BLaER1 (cell line): ENCODE results near the gene XIRP2.

Source experiments
- H3K27ac ChIP-seq: shearing (Covaris generic); formaldehyde crosslinking; 2 replicates; pipeline ENCODE4 v1.8.1; 2022
- H3K27me3 ChIP-seq: shearing (Covaris generic); formaldehyde crosslinking; 2 replicates; pipeline ENCODE4 v1.8.1; 2022
- H3K36me3 ChIP-seq: shearing (Covaris generic); formaldehyde crosslinking; 2 replicates; pipeline ENCODE4 v1.8.1; 2022
- H3K4me1 ChIP-seq: shearing (Covaris generic); formaldehyde crosslinking; 2 replicates; pipeline ENCODE4 v1.8.1; 2022
- H3K4me2 ChIP-seq: shearing (Covaris generic); formaldehyde crosslinking; 2 replicates; pipeline ENCODE4 v1.8.1; 2022
- H3K4me3 ChIP-seq: shearing (Covaris generic); formaldehyde crosslinking; 2 replicates; pipeline ENCODE4 v1.8.1; 2022
- H3K9ac ChIP-seq: shearing (Covaris generic); formaldehyde crosslinking; 2 replicates; pipeline ENCODE4 v1.8.1; 2022
- H3K9me3 ChIP-seq: shearing (Covaris generic); formaldehyde crosslinking; 2 replicates; pipeline ENCODE4 v1.8.1; 2022
- H4K20me1 ChIP-seq: shearing (Covaris generic); formaldehyde crosslinking; 2 replicates; pipeline ENCODE4 v1.8.1; 2022
- Cebpa-rat ChIP-seq: shearing (Covaris generic); IDR thresholded peaks from 2 replicates; pipeline ENCODE4 v1.8.1; 2022

Gene XIRP2

DNA sequence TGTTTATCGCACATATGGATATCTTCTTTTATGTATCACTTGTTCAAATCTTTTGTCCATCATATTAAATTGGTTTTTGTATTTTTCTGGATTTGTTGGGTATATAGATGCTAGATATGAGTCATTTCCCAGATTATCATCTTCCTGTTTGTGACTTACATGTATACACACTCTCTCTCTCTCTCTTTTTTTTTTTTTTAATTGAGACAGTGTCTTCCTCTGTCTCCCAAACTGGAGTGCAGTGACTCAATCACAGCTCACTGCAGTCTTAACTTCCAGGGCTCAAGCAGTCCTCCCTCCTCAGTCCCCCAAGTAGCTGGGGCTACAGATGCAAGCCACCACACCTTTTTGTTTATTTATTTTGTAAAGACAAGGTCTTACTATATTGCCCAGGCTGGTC is 43.8 kb downstream of the XIRP2 start:
- Histone ChIP-seq H3K4me1 (no peaks in the 10 kb centered on the region), H3K27ac (no peak overlapping the region), H3K9me3 (peaks cover 3% of the 10 kb centered on the region; the same call in 1 of the 2 replicates), H3K4me2 (no peak overlapping the region), H4K20me1 (no peaks in the 10 kb centered on the region), H3K27me3 (no peaks in the 10 kb centered on the region), H3K9ac (no peak overlapping the region), H3K4me3 (no peak overlapping the region), H3K36me3 (no peaks in the 10 kb centered on the region)
- TF ChIP-seq Cebpa-rat, result no peak

DNA sequence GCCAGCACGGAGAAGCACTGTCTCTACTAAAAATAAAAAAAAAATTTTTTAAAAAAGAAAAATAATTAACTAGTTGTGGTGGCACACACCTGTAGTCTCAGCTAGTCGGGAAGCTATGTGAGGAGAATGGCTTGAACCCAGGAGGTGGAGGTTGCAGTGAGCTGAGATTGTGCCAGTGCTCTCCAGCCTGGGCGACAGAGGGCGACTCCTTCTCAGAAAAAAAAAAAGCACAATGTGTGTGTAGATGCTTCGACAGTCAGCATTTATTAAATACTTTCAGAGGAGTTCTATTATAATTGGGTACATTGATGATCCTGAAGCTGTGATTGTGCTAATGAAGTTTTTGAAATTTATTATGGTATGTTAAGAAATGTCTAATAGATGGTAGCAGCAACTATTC is 46.5 kb downstream of the XIRP2 start:
- H3K4me1 ChIP-seq, result no peaks in the 10 kb centered on the region

DNA sequence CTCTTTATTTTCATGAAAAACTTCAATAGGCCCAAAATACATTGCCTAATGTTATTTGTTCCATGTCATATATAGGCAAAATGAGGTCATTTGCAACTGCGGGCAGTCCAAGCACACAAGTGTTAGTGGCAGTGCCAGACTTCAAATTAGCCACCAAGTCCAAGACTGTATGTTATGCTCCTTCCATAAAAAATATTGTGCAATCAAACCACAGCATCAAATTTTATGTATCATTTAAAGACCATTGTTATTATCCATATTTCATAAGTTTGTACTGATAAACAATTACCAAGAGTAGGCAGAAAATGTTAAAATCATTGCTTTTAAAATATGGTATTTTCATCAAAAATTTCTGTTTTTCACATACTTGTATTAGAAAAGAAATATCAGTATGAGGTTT is 54.1 kb downstream of the XIRP2 start:
- no peak overlapping the region for H3K27ac ChIP-seq
- H3K4me2 ChIP-seq, result no peak overlapping the region
- no peak; the same call in 1 of the 2 replicates for TF ChIP-seq Cebpa-rat
- no peaks in the 10 kb centered on the region for H3K9me3 ChIP-seq
- H3K36me3 ChIP-seq, result no peaks in the 10 kb centered on the region
- no peaks in the 10 kb centered on the region for H3K27me3 ChIP-seq
- H3K4me1 ChIP-seq, result no peaks in the 10 kb centered on the region
- H3K9ac ChIP-seq, result no peak overlapping the region
- no peaks in the 10 kb centered on the region for H4K20me1 ChIP-seq
- H3K4me3 ChIP-seq, result no peak overlapping the region

More for the DNA sequence above, 46.5 kb downstream of the XIRP2 start:
- Histone ChIP-seq H4K20me1 (no peaks in the 10 kb centered on the region), H3K36me3 (no peaks in the 10 kb centered on the region), H3K27ac (no peak overlapping the region), H3K4me3 (no peak overlapping the region), H3K9ac (no peak overlapping the region), H3K27me3 (no peaks in the 10 kb centered on the region), H3K9me3 (peaks cover 4% of the 10 kb centered on the region; the same call in 1 of the 2 replicates), H3K4me2 (no peak overlapping the region)
- TF ChIP-seq Cebpa-rat, result no peak

DNA sequence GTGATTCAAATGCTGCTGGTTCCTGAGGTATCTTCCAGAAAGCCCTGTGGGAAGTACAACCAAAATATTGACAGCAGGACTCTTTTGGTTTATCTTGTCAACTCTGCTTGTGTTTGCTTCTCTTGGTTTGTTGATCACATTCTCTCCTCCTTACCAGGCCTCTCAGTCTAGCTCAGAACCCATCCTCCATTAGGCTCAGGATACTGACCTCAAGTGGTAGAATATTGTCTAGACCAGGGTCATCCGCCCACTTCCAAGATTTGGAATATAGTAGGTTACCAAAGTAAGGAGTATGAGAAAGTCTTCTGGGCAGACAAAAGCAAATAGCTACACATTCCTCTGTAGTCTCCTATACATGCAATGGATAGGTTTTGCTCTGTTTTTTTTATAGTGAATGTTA is 56.6 kb downstream of the XIRP2 start:
- TF ChIP-seq Cebpa-rat, result no peak
- H3K4me1 ChIP-seq, result no peaks in the 10 kb centered on the region
- H3K27ac ChIP-seq, result no peak overlapping the region
- no peaks in the 10 kb centered on the region for H4K20me1 ChIP-seq
- H3K4me2 ChIP-seq, result no peak overlapping the region
- no peaks in the 10 kb centered on the region for H3K27me3 ChIP-seq
- H3K9ac ChIP-seq, result no peak overlapping the region
- H3K4me3 ChIP-seq, result no peak overlapping the region
- no peaks in the 10 kb centered on the region for H3K9me3 ChIP-seq
- H3K36me3 ChIP-seq, result no peaks in the 10 kb centered on the region

DNA sequence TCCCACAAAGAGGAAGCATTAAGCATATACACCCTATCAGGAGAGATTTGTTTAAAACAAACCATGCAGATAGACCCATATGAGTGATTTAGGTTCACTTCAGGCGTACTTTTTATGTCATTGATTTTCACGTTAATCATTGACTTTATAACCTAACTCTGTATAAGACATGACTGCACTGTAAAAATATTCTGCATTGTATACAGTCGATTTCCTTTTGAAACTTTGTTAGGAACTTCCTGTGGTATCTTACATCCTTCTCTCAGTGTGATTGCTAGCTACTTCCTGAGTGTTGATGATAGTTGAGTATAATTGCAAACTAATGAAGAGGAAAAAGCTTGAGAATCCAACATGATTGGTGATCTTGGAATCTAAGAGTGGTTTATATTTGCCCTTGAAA is 69.4 kb downstream of the XIRP2 start:
- peaks cover 19% of the 10 kb centered on the region for H3K4me1 ChIP-seq
- no peaks in the 10 kb centered on the region for H3K36me3 ChIP-seq
- H3K9me3 ChIP-seq, result no peaks in the 10 kb centered on the region
- peak overlapping the region; percentile 48 for H3K4me2 ChIP-seq
- H3K9ac ChIP-seq, result no peak overlapping the region
- H3K4me3 ChIP-seq, result no peak overlapping the region
- H3K27ac ChIP-seq, result peak overlapping the region; percentile 1; the same call in 1 of the 2 replicates
- no peaks in the 10 kb centered on the region for H3K27me3 ChIP-seq
- H4K20me1 ChIP-seq, result no peaks in the 10 kb centered on the region
- TF ChIP-seq Cebpa-rat, result no peak

DNA sequence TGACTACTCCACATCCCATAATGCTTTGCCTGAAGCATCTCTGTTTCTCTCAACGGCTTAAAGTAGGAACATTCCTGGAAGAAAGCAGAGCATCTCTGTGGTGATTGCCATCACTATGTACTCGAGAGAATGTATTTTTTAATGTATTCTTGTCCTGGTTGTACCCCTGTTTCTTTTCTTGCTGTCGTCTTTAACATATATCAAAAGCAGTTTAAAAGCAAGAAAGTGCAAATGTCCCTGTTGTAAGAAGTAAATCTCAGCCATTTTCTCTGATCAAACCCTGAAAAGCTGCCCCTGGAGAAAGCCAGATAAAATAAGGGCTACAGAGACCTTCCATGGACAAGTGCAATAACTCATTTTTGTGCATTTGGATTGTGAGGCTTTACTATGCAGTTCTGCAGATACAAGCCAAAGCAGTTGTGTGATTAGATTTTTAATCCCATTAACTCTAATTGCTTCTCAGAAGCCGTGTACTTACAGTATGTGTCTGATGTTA is 70.8 kb downstream of the XIRP2 start:
- H3K9ac ChIP-seq, result no peak overlapping the region
- H3K4me2 ChIP-seq, result no peak overlapping the region
- TF ChIP-seq Cebpa-rat, result no peak
- H3K36me3 ChIP-seq, result no peaks in the 10 kb centered on the region
- H3K9me3 ChIP-seq, result no peaks in the 10 kb centered on the region
- no peaks in the 10 kb centered on the region for H4K20me1 ChIP-seq
- H3K27me3 ChIP-seq, result no peaks in the 10 kb centered on the region
- no peak overlapping the region for H3K27ac ChIP-seq
- H3K4me1 ChIP-seq, result peaks cover 11% of the 10 kb centered on the region
- no peak overlapping the region for H3K4me3 ChIP-seq

DNA sequence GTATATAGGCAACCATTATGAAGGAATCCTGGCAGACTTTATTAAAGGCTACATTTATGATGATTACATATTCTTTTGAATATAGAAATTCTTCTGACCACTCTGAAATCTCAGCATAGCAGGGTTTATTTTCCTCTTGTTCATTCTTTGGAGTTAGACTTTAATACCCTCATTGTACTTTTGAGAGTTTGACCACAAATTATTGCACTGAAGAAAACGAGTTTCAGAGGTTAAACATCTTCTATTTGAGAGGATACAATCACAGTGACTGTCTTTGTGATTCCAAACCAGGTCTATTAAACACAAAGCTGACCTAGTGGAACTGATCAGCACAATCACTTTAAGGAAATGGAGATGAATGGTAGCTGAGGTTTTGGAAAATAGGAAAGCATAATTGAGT is 71.3 kb downstream of the XIRP2 start:
- H3K36me3 ChIP-seq, result no peaks in the 10 kb centered on the region
- H3K4me1 ChIP-seq, result peaks cover 11% of the 10 kb centered on the region
- no peak overlapping the region for H3K9ac ChIP-seq
- H4K20me1 ChIP-seq, result no peaks in the 10 kb centered on the region
- H3K4me3 ChIP-seq, result no peak overlapping the region
- no peak overlapping the region for H3K4me2 ChIP-seq
- no peaks in the 10 kb centered on the region for H3K27me3 ChIP-seq
- no peak overlapping the region for H3K27ac ChIP-seq
- TF ChIP-seq Cebpa-rat, result no peak
- H3K9me3 ChIP-seq, result no peaks in the 10 kb centered on the region

DNA sequence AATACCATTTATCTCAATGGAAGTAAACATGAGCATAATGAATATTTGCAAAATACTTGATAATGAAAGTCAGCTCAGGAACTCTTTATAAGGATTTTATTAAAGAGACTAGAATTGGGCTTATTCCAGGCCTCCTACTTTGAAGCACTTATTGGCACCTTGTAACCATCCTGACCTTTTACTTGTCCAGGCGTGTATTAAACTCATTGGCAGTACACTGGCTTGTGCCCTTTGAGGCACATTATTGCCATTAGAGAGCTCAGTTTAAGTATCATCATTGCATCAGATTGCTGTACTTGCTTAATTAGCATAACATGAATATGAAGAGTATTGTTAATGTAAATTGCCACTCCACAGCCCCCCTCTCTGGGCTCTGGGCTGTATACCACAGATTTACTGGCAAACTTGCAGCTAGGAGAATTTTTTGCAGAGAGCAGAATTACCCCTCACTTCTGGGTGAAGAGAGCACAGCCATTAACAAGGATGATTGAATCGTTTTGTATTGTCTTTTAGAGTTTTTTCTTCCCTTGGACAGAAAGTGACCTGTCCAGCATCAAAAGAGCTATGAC is 72.5 kb downstream of the XIRP2 start:
- no peak overlapping the region for H3K9ac ChIP-seq
- H3K9me3 ChIP-seq, result no peaks in the 10 kb centered on the region
- H3K4me1 ChIP-seq, result peaks cover 11% of the 10 kb centered on the region
- H3K4me2 ChIP-seq, result no peak overlapping the region
- H4K20me1 ChIP-seq, result no peaks in the 10 kb centered on the region
- H3K27me3 ChIP-seq, result no peaks in the 10 kb centered on the region
- no peaks in the 10 kb centered on the region for H3K36me3 ChIP-seq
- H3K27ac ChIP-seq, result no peak overlapping the region
- TF ChIP-seq Cebpa-rat, result no peak
- no peak overlapping the region for H3K4me3 ChIP-seq

DNA sequence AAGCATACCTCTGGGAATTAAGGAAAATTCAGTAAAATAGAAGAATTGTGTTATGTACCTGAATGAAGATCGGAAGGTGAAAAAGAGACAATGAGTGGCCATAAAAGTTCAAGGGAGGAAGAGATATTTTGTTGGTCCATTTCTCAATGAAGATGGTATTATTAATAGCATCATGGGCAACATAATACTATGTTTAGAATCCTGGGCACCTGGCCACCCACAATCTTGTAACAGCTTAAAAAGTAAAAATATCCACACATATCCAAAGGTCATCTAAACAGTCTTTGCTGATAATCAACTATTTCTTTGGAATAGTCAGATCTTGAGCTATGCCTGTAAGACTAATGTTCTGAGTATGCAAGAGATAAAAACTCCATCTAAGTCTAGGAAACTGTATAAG is 73.7 kb downstream of the XIRP2 start:
- Histone ChIP-seq H3K4me3 (no peak overlapping the region), H3K9me3 (no peaks in the 10 kb centered on the region)

DNA sequence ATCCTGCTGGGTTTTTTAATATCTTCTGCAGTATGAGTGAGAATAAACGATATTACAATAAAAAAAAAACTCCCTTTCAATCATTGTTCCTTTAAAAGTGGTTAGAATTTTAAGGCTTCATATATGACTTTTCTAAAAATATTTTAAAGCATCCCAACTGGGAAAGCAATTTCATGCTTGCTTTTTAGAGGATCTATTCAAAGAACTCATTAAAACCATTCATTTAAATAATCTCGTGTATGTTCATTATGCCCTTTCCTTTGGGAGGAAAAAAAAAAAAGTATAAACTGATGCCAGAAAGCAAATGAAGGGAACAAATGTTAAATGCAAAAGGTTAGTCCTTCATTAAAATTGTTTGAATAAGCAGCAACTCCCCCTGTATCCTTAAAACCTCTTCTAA is 81.2 kb downstream of the XIRP2 start:
- H3K27ac ChIP-seq, result no peak overlapping the region

More for the DNA sequence above, 73.7 kb downstream of the XIRP2 start:
- no peak overlapping the region for H3K4me2 ChIP-seq
- H3K4me1 ChIP-seq, result peaks cover 11% of the 10 kb centered on the region
- H3K36me3 ChIP-seq, result no peaks in the 10 kb centered on the region
- no peaks in the 10 kb centered on the region for H3K27me3 ChIP-seq
- TF ChIP-seq Cebpa-rat, result no peak
- no peak overlapping the region for H3K27ac ChIP-seq
- H4K20me1 ChIP-seq, result no peaks in the 10 kb centered on the region
- no peak overlapping the region for H3K9ac ChIP-seq

DNA sequence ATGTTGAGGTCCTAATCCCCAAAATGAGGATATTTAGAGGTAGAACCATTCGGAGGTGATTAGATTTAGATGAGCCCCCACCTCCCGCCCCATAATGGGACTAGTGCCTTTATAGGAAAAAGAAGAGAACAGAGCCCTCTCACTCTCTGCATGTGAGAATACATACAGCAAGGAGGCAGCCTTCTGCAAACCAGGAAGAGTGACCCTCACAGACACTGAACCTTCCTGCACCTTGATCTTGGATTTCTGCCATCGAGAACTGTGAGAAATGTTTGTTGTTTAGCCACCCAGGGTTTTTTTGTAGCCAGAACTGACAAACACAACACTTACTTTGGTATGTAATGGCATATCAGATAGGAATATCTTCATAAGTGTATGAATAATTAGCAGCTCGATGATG is 83.7 kb downstream of the XIRP2 start:
- Histone ChIP-seq H4K20me1 (no peaks in the 10 kb centered on the region), H3K27ac (no peak overlapping the region), H3K9ac (no peak overlapping the region), H3K4me1 (no peaks in the 10 kb centered on the region), H3K4me2 (no peak overlapping the region), H3K9me3 (no peaks in the 10 kb centered on the region), H3K4me3 (no peak overlapping the region), H3K36me3 (no peaks in the 10 kb centered on the region), H3K27me3 (no peaks in the 10 kb centered on the region)
- TF ChIP-seq Cebpa-rat, result no peak

More for the DNA sequence above, 81.2 kb downstream of the XIRP2 start:
- no peak overlapping the region for H3K4me3 ChIP-seq
- H3K4me1 ChIP-seq, result no peaks in the 10 kb centered on the region
- H4K20me1 ChIP-seq, result no peaks in the 10 kb centered on the region
- no peaks in the 10 kb centered on the region for H3K27me3 ChIP-seq
- H3K9ac ChIP-seq, result no peak overlapping the region
- TF ChIP-seq Cebpa-rat, result no peak
- no peak overlapping the region for H3K4me2 ChIP-seq
- no peaks in the 10 kb centered on the region for H3K9me3 ChIP-seq
- H3K36me3 ChIP-seq, result no peaks in the 10 kb centered on the region
